Mesothelial cell of epicardium (in vitro differentiated cells): ENCODE results near the gene ERICH3. TPM values are rescaled to one million over a fixed set of nuclear protein-coding genes. Genes with fewer than 3 reads are reported as not detected.
A peak's percentile ranks its signal among the peaks of the same experiment; 100 is the strongest.

ENCODE experiments used
- DNase-seq, 2 experiments: peaks; one replicate each; pipeline ENCODE4 v3.0.0; 2021; ENCODE audit warnings: low spot score in 2 of 2; ENCODE audit not compliant: unreplicated experiment in 2 of 2
- H3K27ac Mint-ChIP-seq: 2 replicates; pipeline ENCODE4 v1.8.0; 2021; ENCODE audit warnings: mixed read lengths
- H3K27me3 Mint-ChIP-seq: 2 replicates; pipeline ENCODE4 v1.8.0; 2021; ENCODE audit warnings: low read depth, mixed read lengths
- H3K36me3 Mint-ChIP-seq: 2 replicates; pipeline ENCODE4 v1.8.0; 2021; ENCODE audit warnings: mixed read lengths
- H3K4me1 Mint-ChIP-seq: 2 replicates; pipeline ENCODE4 v1.8.0; 2021; ENCODE audit warnings: mixed read lengths
- H3K4me3 Mint-ChIP-seq: 2 replicates; pipeline ENCODE4 v1.8.0; 2021; ENCODE audit warnings: mild to moderate bottlenecking, moderate library complexity, mixed read lengths
- H3K9me3 Mint-ChIP-seq: 2 replicates; pipeline ENCODE4 v1.8.0; 2021; ENCODE audit warnings: mixed read lengths
- total RNA-seq: library from RNA; stranded (reverse); gene quantifications from 3 replicates; pipeline ENCODE4 v1.2.1, GENCODE V29; 2021
- TF ChIP-seq, protein P1 (sequence below): fragments of 200-600 bp; sonication (generic); IDR thresholded peaks from one replicate; pipeline ENCODE4 v1.5.0; 2021; ENCODE audit warnings: antibody characterized with exemption; ENCODE audit not compliant: unreplicated experiment

The ERICH3 gene
- total RNA-seq, 1 donor from 2014 or later: not detected

DNA sequence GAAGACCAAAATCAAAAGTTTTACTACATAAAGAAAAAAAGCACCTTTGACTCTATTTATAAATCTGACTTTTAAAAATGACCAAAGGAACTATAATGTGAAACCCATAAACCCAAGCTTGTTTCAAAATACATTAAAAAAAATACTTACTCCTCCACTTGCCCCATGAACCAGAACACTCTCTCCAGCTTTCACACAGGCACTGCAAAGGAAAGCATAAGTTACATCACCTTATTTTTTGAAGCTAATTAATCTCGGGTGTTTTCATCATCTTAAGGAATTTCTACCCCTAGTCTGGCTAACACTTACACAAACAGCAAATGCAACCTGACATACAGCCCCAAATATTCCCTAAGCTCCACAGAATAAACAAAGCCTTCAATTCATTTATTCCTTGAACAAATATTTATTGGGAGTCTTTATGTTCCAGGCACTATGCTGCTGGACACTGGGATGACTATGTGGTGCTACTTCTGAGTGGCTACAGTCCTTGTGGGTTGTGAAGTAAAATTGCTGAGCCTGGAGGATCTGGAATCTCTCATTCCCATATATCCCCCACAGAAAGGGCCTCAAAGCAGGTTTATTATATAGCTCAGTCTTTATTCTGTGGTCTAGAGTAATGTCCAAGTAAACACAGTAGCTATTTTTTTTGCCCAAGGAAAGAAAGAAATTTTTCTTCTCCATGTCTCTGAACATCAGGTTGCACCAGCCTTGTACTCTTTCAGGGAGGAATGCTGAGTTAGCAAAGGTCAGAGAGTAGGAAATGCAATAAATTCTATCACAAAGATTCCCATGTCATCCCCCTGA, 41.0 kb upstream of the ERICH3 start:
- TF ChIP-seq, protein P1, sequence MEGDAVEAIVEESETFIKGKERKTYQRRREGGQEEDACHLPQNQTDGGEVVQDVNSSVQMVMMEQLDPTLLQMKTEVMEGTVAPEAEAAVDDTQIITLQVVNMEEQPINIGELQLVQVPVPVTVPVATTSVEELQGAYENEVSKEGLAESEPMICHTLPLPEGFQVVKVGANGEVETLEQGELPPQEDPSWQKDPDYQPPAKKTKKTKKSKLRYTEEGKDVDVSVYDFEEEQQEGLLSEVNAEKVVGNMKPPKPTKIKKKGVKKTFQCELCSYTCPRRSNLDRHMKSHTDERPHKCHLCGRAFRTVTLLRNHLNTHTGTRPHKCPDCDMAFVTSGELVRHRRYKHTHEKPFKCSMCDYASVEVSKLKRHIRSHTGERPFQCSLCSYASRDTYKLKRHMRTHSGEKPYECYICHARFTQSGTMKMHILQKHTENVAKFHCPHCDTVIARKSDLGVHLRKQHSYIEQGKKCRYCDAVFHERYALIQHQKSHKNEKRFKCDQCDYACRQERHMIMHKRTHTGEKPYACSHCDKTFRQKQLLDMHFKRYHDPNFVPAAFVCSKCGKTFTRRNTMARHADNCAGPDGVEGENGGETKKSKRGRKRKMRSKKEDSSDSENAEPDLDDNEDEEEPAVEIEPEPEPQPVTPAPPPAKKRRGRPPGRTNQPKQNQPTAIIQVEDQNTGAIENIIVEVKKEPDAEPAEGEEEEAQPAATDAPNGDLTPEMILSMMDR: no peak
- Mint-ChIP-seq H3K4me1 (peaks cover 17% of the 10 kb centered on the region), H3K27me3 (no peaks in the 10 kb centered on the region), H3K4me3 (no peak overlapping the region), H3K9me3 (no peaks in the 10 kb centered on the region), H3K27ac (peak overlapping the region; percentile 44), H3K36me3 (peaks cover 11% of the 10 kb centered on the region)
- DNase-seq: no peak

DNA sequence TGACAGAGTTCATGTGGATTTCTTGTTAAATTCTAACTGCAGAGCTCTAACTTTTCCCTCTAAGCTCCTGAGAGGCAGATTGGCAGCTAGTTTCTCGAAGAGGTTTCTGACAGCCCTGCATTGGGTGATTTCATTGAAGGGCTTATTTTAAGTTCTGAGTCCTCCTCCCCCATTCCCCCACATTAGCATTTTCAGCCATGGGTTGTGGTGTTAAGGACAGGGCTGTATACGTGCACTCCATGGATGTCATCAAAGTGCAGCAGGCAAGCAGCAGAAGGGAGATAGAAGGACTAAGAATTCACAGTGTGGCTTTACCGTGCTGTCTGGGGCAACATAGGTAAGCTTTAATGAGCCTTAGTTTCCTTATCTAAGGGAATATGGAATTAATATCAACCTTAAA, 40.3 kb upstream of the ERICH3 start:
- H3K9me3 Mint-ChIP-seq: no peaks in the 10 kb centered on the region
- DNase-seq: no peak
- H3K27me3 Mint-ChIP-seq: no peaks in the 10 kb centered on the region
- H3K4me3 Mint-ChIP-seq: no peak overlapping the region
- peaks cover 17% of the 10 kb centered on the region for H3K4me1 Mint-ChIP-seq
- TF ChIP-seq, protein P1: no peak
- H3K36me3 Mint-ChIP-seq: peaks cover 11% of the 10 kb centered on the region
- peak overlapping the region; percentile 4 for H3K27ac Mint-ChIP-seq

DNA sequence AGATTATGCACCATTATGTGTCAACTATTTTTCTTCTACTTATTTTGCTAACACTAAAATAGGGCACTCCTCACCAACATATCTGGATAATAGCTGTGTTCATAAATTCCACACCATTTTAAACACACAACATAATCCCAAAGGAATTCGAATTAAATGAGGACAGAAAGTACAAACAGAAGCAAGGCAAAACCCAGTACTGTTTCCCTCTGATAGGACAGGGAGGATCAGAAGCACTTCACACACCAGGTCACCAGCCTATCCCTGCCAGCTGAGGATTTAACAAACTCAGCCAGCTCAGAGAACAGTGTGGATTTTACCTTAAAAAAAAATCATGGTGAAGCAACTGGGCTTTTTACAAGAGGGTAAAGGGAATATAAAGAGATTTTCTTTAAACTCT, 39.3 kb upstream of the ERICH3 start:
- H3K36me3 Mint-ChIP-seq: peaks cover 11% of the 10 kb centered on the region
- no peaks in the 10 kb centered on the region for H3K9me3 Mint-ChIP-seq
- TF ChIP-seq, protein P1: no peak
- H3K4me3 Mint-ChIP-seq: no peak overlapping the region
- peaks cover 17% of the 10 kb centered on the region for H3K4me1 Mint-ChIP-seq
- no peak overlapping the region for H3K27ac Mint-ChIP-seq
- DNase-seq: no peak
- no peaks in the 10 kb centered on the region for H3K27me3 Mint-ChIP-seq

DNA sequence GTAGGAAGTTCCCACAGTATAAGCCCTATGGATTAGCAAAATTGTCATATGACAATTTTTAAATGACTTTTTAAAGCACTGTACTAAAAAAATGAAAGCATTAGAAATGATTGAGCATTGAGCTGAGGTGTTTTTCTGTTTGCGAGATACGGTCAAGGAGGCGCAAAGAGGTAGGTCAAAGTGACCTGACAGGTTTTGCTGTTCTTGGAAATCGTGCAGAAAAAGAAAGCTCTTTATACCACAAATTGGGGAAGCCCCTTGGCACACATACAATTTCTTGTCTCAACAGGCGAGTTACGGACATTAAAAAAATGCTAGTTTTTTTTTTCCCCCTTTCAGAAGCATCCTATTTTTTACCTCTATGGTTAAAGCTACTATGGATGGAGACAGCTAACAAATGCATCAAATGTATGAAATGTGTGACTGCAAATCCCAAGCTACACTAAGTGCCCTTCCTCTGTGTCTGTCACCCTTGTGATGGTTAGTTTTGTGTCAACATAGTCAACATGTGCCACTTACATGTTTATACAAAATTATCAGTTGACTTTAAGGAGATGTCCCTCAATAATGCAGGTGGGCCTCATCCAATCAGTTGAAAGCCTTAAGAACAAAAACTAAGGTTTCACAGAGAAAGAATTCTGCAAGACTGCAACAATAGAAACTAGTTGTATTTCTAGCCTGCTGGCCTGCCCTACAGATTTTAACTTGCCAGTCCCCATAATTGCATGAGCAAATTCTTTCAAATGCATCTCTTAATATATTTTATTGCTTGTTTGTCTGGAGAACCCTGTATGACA, 30.0 kb upstream of the ERICH3 start:
- TF ChIP-seq, protein P1: no peak
- H3K9me3 Mint-ChIP-seq: no peaks in the 10 kb centered on the region
- peaks cover 2% of the 10 kb centered on the region for H3K4me1 Mint-ChIP-seq
- no peak overlapping the region for H3K27ac Mint-ChIP-seq
- peaks cover 13% of the 10 kb centered on the region for H3K36me3 Mint-ChIP-seq
- H3K27me3 Mint-ChIP-seq: no peaks in the 10 kb centered on the region
- no peak for DNase-seq
- no peak overlapping the region for H3K4me3 Mint-ChIP-seq

DNA sequence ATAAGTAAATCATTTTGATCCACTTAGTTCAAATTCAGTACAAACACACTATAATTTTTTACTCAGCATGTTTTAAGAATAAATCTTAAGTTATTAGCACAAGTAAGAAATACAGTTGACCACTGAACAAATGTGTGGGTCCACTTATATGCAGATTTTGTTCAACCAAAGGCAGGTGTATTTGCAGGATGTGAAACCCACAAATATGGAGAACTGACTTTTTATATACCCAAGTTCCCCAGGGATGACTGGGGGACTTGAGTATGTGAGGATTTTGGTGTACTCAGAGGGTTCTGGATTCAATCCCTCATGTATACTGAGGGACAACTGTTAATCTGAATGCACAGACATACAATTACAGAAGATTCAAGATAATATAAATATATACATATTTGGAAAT, 25.7 kb upstream of the ERICH3 start:
- TF ChIP-seq, protein P1: no peak
- Mint-ChIP-seq H3K4me3 (no peak overlapping the region), H3K27ac (no peak overlapping the region), H3K36me3 (peaks cover 8% of the 10 kb centered on the region), H3K27me3 (no peaks in the 10 kb centered on the region), H3K4me1 (peaks cover 7% of the 10 kb centered on the region), H3K9me3 (no peaks in the 10 kb centered on the region)
- DNase-seq: no peak
